IPS-15b (cell line): ENCODE measurements around the gene TWSG1.
"Not testable (repeated sequence)": the region's sequence is repeated elsewhere in the genome, so short reads cannot be mapped to it uniquely, and the experiment has no call there.

Experiments used
- H3K27me3 ChIP-seq: one replicate; pipeline ENCODE4 v1.6.1; 2013; ENCODE audit warnings: low read length; ENCODE audit not compliant: control insufficient read depth, insufficient read depth
- H3K36me3 ChIP-seq: one replicate; pipeline ENCODE4 v1.6.1; 2013; ENCODE audit warnings: low read length; ENCODE audit not compliant: control insufficient read depth, insufficient read depth
- H3K4me1 ChIP-seq: one replicate; pipeline ENCODE4 v1.6.1; 2013; ENCODE audit warnings: mild to moderate bottlenecking, low read length; ENCODE audit not compliant: control insufficient read depth, insufficient read depth
- H3K4me3 ChIP-seq: one replicate; pipeline ENCODE4 v1.5.1; 2013; ENCODE audit warnings: low read depth, low read length
- H3K9ac ChIP-seq: one replicate; pipeline ENCODE4 v1.6.1; 2013; ENCODE audit warnings: low read depth, mild to moderate bottlenecking, low read length
- H3K9me3 ChIP-seq: one replicate; pipeline ENCODE4 v1.6.1; 2013; ENCODE audit warnings: mild to moderate bottlenecking, low read length; ENCODE audit not compliant: control insufficient read depth, insufficient read depth

Gene TWSG1

DNA sequence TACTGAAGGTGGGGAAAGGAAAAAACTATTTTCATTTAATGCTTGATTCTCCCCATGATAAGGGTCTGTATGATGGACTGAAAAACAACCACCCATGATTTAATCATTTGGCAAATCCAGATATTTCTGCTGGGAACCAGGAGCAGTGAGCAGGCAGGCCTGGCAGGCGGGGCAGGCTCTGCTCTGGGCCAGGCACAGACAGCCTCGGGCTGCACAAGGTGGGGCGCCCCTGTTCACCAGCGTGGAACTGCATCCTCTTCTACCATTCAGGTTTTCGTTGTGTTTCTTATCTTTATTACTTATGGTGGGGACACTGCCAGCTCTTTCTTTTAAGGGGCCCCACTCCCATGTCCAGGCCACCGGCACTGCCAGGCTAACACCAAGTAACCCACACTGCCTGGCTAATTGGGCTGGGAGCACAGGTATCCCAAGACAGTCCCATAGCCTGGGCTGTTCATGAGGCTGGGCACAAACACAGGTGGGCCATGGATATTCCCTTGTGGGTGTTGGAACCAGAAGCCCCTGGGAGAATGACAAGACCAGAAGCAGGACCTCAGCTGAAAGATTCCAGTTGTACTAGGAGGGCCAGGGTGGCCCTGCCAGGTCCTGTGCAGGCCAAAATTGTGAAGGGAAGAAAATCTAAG lies 83.6 kb downstream of the TWSG1 start:
- Histone ChIP-seq H3K36me3 (no peaks in the 10 kb centered on the region), H3K4me1 (no peaks in the 10 kb centered on the region), H3K9me3 (no peaks in the 10 kb centered on the region), H3K4me3 (no peak overlapping the region), H3K9ac (no peak overlapping the region), H3K27me3 (no peaks in the 10 kb centered on the region)

DNA sequence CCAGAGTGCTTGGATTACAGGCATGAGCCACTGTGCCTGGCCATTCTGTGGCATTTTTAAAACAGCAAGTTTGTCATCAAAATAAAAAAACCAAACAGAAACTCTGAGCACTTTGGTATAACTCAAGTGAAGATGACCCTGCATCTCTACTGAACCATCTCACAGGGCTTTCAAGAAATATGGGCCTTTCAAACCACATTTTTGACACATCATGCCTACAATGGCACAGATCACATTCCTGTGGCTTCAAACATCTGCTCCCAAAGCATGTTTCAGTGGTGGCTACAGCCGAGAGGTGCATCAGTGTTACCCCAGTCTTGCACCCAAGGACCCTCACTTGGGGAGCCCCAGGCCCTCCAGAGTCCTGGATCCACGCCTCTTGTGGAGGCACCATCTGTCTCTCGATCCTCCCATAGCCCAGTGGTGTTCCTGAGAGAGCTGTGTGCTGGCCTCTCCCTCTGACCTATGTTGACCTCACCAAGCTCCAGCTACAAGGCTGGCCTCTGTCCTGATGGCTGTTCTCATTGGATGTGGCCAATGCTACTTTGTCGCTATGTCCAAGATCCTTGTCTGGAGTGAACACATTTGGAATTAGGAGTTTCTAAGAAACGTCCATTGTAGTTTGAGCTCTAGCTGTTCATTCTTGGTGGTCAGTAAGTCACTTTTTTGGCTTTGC lies 85.5 kb downstream of the TWSG1 start:
- no peaks in the 10 kb centered on the region for H3K4me1 ChIP-seq
- no peak overlapping the region for H3K9ac ChIP-seq
- no peaks in the 10 kb centered on the region for H3K36me3 ChIP-seq
- no peaks in the 10 kb centered on the region for H3K9me3 ChIP-seq
- H3K4me3 ChIP-seq: no peak overlapping the region
- H3K27me3 ChIP-seq: no peaks in the 10 kb centered on the region

DNA sequence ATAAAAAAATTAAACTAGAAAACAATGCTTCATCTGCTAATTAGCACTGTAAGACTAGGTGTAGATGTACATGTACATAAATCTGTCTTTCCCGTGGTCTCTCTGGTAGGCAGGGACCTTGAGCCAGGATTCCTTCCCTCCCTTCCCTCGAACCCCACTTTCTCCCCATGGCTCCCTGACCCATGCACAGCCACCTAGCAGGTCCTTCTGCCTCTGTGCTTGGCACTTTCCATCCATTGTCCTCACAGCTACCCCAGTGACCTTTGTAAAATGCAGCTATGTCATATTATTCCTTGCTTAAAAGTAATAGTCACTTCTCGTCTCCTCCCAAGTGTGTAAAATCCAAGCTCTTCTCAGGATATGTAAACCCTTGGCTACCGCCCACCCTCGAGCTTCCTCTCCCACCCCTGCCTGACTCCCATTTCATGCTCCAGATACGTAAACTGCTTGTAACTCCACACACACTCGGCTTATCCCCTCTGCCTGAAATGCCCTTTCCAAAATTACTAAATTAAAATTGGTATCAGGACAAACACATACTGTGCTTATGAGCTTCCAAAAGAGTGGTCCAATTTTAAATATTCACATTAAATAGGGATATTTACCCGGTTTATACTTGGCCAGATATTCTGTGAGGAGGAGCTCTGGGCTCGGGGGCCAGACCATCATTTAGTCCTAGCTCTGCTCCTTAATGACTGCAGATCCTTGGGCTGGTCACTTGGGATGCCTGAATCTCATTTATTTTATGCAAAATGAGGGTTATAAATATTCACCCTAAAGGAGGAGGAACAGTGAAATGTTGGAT lies 86.7 kb downstream of the TWSG1 start:
- Histone ChIP-seq H3K9ac (no peak overlapping the region), H3K36me3 (no peaks in the 10 kb centered on the region), H3K27me3 (no peaks in the 10 kb centered on the region)

DNA sequence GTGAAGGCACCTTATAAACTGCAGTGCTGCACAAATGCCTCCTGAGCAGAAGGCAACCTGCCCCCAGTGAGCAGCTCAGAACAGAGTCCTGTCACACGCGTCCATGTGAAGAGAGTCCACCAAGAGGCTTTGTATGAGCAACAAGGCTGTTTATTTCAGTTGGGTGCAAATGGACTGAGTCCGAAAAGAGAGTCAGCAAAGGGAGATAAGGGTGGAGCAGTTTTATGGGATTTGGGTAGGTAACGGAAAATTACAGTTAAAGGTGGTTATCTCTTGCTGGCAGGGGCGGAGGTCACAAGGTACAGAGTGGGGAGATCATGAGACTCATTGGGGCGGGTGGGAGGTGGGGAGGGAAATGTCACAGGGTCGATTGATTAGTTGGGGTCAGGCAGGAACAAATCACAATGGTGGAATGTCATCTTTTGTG lies 87.3 kb downstream of the TWSG1 start:
- Histone ChIP-seq H3K4me1 (no peaks in the 10 kb centered on the region), H3K27me3 (no peaks in the 10 kb centered on the region), H3K36me3 (no peaks in the 10 kb centered on the region), H3K9me3 (no peaks in the 10 kb centered on the region), H3K9ac (no peak overlapping the region), H3K4me3 (no peak overlapping the region)

More for the DNA sequence above, 86.7 kb downstream of the TWSG1 start:
- no peaks in the 10 kb centered on the region for H3K4me1 ChIP-seq
- no peak overlapping the region for H3K4me3 ChIP-seq
- no peaks in the 10 kb centered on the region for H3K9me3 ChIP-seq

DNA sequence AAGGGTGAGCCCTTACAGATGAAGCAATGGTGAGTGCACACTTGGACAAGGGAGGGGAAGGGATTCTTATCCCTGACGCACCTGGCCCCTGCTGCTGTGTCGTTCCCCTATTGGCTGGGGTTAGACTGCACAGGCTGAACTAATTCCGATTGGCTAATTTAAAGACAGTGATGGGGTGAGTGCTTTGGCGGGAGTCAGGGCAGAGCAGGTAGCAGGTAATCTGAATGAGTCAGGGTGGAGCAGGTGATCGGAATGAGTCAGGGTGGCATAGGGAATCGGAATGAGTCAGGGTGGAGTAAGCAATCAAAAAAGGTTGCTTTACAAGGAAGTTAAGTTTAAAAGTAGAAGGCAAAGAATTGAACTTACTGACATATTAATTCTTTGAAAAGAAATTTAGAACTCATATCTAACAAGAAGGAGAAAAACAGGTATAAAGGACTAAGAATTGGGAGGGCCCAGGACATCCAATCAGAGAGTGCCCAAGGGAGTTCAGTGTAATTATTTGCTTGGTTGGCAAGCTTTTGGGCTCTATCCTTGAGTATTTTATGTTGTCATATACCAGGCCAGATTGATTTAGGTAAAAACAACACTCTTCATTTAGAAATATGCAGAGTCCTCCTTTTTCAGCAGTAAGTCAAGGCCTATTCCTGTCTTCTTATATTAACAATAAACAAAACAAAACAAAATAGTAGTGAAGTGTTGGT lies 88.4 kb downstream of the TWSG1 start:
- Histone ChIP-seq H3K4me1 (no peaks in the 10 kb centered on the region), H3K27me3 (no peaks in the 10 kb centered on the region), H3K9me3 (no peaks in the 10 kb centered on the region), H3K4me3 (no peak overlapping the region), H3K36me3 (no peaks in the 10 kb centered on the region), H3K9ac (no peak overlapping the region)

DNA sequence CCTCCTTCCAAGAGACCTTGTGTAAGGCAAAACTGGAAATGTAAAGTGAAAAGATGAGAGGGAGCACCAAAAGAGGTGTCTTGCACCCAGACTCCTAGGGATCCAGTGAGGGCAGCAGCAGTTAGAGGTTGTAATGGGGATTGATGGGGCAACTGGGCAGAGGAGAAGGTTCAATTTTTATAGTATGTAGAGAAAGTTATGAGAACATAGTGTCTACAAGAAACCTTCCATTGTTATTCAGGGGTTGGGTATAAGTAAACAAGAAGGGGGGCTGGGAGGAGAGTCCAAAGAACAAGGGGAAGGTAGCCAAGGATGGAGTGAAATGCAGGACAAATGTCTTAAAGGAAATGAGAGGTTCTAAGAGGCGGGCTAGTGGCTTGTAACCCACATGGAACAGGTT lies 89.1 kb downstream of the TWSG1 start:
- H3K4me1 ChIP-seq, H3K27me3 ChIP-seq, H3K9ac ChIP-seq, H3K4me3 ChIP-seq, H3K9me3 ChIP-seq, H3K36me3 ChIP-seq: not testable (repeated sequence)

DNA sequence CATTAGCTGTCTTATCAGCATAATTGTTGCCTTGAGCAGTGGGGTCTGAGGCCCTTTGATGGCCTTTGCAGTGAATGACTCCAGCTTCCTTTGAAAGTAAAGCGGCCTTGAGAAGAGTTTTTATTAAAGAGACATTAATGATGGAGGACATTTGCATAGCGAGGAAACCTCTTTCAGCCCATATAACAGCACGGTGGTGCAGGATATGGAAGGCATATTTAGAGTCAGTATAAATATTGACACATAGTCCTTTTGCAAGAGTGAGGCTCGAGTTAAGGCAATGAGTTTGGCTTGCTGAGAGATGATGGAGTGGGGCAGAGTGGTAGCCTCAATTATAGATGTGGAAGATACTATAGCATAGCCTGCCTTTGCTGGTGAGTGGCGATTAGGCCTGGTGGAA lies 89.7 kb downstream of the TWSG1 start:
- H3K27me3 ChIP-seq, H3K9me3 ChIP-seq, H3K4me1 ChIP-seq, H3K4me3 ChIP-seq, H3K36me3 ChIP-seq, H3K9ac ChIP-seq: not testable (repeated sequence)

DNA sequence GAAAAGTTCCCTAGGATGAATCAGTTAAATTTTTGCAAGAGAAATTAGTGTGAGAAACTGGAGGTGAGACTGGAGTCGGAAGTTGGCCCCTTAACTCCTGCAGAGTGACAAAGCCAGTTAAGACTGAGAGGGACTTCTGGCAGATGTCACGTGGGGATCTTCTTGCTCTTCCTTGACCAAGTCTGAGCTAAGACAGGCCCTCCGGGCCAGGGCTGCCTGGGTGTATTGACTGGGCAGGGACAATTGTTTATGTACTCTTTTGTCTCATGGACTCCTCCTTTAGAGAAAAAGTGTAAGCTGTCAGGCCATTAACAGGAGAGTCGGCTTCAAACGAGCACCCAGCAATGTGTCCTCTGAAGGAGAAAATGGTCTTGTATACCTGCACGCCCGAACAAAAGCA lies 92.2 kb downstream of the TWSG1 start:
- Histone ChIP-seq H3K9ac (no peak overlapping the region), H3K9me3 (no peaks in the 10 kb centered on the region), H3K27me3 (no peaks in the 10 kb centered on the region), H3K4me1 (no peaks in the 10 kb centered on the region), H3K36me3 (no peaks in the 10 kb centered on the region), H3K4me3 (no peak overlapping the region)

DNA sequence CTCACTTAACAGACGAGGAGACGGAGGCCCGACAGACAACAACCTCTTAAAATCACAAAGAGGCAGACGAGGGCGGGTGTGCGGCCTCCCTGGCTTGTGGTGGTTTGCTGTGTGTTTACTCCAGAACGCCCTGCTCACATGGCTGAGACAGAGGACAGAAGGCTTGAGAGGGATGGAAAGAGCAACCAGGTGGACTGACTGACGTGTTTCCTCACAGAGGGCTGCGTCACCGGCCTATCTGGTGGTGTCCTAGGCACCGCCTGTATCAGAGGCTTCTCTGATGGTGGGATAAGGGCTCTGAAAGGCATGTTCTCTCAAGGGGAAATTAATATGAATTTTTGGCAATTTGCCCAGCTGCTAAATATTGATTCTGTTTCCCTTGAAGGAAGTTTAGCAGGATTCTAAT lies 93.7 kb downstream of the TWSG1 start:
- H3K9ac ChIP-seq: no peak overlapping the region
- H3K4me1 ChIP-seq: no peaks in the 10 kb centered on the region
- H3K9me3 ChIP-seq: no peaks in the 10 kb centered on the region
- no peak overlapping the region for H3K4me3 ChIP-seq
- H3K27me3 ChIP-seq: no peaks in the 10 kb centered on the region
- no peaks in the 10 kb centered on the region for H3K36me3 ChIP-seq

DNA sequence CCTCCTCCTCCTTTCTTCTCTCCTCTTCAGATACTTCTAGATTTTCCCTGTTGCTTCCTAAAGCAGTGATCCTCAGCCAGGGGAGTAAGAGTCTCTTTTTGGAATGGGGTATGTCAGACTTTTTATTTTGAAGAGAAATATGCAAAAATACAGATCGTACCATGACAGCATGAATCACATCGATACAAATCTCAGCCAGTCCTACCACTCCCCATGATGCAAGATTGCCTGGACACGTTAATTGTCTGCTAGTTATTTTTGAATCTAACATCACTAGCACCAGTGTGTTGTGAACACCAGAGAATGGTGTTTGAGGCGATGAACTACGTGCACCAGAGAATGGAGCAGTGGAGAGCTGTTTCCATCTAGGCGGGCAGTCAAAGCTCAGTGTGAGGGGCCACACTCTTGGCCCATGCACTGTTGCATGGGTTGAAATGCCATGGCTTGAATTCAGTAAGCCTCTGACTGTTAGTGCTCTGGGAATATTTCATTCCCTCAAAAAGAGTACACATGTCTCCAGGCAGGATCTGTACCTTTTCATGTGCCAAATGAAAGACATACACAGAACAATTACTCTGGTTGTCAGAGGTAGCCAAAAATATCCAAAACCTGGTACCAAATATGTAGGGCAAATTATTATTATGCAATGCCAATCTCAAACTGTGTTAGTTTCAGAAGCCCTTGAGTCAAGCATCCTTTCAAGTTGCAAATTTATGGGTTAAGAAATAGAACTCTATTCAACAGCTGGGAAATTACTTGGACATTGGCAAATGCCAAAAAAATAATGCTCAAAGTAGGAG lies 94.5 kb downstream of the TWSG1 start:
- no peak overlapping the region for H3K4me3 ChIP-seq
- H3K9me3 ChIP-seq: no peaks in the 10 kb centered on the region
- no peaks in the 10 kb centered on the region for H3K27me3 ChIP-seq

DNA sequence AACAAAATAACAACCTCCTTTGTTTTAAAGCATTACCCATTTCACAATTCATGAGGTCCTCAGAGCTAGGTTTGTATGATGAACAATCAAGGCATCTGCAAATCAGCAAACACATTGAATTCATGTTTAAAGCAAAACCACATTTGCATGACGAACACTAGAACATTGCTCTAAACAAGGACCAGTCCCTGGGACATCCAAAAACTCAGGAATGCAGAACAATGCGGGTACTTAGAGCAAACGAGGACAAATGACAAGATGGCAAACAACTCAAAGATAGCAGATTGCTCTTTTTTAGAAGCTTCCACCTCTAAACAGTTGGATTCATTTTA lies 95.1 kb downstream of the TWSG1 start:
- Histone ChIP-seq H3K4me3 (no peak overlapping the region), H3K9ac (no peak overlapping the region), H3K36me3 (no peaks in the 10 kb centered on the region), H3K9me3 (no peaks in the 10 kb centered on the region), H3K4me1 (peaks cover 3% of the 10 kb centered on the region), H3K27me3 (no peaks in the 10 kb centered on the region)

More for the DNA sequence above, 94.5 kb downstream of the TWSG1 start:
- H3K4me1 ChIP-seq: peaks cover 3% of the 10 kb centered on the region
- H3K36me3 ChIP-seq: no peaks in the 10 kb centered on the region
- no peak overlapping the region for H3K9ac ChIP-seq
